GM18909 (cell line): ENCODE results near the gene SOD3.

Experiments
- ATAC-seq: cut with Tn5 transposase; IDR thresholded peaks from one replicate; pipeline ENCODE4 v1.9.1; 2021; ENCODE audit warnings: mild to moderate bottlenecking; ENCODE audit not compliant: unreplicated experiment, poor library complexity

Gene SOD3, protein sequence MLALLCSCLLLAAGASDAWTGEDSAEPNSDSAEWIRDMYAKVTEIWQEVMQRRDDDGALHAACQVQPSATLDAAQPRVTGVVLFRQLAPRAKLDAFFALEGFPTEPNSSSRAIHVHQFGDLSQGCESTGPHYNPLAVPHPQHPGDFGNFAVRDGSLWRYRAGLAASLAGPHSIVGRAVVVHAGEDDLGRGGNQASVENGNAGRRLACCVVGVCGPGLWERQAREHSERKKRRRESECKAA

DNA sequence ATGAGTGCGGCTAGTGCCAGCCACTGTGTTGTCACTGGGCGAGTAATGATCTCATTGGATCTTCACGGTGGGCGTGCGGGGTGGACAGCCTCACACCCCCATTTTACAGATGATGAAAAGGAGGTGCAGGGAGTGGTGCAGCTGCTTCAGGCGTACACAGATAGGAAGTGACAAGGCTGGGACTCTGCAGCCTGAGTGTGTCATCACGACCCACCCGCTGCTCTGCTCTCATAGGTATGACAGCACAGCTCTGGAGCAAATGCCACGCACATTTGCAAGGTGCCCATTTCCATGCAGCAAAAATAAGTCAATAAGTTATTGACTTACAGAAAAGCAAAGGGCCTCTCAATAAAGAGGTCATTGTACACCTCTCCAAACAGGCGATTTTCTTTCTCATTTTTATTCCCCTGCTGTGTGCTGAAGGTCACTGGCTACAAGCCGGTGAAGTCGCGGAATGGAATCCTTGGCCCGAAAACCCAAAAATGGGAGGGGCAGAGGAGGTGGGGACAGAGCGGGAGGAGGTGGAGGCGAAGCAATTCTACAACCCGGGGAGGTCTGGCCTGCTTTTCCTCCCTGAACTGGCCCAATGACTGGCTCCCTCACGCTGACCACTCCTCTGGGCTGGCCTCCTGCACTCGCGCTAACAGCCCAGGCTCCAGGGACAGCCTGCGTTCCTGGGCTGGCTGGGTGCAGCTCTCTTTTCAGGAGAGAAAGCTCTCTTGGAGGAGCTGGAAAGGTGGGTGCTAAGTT, at the start of gene SOD3:
SOD3 (plus strand) TSS at position 658 of the 750 bp plus-strand sequence. CDS start 3,949 bp downstream, outside the sequence.
- ATAC-seq, result no peak

DNA sequence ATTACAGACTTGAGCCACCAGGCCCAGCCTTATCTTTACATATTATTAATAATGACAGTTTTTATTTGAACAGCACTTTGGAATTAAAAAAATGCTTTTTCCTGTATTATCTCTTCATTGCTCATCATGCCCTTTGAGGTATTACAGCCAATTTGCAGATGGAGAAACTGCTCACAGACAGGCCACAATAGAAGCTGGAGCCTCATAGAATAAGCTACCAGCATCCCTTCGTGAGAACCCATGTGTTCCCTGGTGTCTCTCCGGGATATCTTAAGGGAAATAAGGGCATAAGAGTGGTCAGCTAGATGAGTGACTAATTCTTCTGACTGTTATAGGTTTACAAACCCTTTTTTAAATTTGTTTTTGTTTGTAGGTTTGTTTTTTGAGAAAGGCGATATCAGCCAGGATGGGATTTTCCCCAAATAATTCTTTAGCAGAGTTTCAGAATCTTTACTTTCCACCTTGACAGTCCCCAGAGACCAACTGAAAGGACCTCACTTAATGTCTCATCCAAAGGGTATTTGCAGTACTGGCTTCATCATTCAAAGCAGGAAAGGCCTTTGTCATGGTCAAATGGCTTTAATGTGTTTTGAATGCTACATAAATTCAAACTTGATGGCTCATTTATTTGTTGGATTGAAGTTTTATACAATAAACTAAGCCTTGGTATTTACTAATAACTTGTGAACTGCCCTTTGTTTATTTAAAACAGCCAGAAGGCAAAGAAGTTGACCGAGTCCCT, 48.0 kb upstream of the SOD3 start:
- no peak for ATAC-seq

DNA sequence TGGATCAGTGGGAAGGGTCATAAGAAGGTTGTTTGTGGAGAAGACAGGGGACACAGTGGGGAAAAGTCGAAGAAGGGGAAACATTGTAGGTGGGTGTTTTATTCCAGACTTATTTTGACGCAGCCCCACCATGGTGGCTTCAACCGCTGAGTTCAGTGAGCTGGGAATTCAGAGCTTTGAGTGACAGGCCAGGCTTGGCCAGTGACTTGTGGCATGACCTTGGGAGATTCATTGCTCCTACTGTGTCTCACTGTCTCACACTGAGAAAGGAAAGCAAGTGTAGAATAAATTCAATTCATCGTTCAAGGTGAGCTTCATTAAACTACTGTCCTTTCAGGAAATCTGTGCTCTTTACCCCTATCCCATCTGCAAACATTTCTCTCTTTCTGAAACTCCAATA, 47.4 kb upstream of the SOD3 start:
- no peak for ATAC-seq

DNA sequence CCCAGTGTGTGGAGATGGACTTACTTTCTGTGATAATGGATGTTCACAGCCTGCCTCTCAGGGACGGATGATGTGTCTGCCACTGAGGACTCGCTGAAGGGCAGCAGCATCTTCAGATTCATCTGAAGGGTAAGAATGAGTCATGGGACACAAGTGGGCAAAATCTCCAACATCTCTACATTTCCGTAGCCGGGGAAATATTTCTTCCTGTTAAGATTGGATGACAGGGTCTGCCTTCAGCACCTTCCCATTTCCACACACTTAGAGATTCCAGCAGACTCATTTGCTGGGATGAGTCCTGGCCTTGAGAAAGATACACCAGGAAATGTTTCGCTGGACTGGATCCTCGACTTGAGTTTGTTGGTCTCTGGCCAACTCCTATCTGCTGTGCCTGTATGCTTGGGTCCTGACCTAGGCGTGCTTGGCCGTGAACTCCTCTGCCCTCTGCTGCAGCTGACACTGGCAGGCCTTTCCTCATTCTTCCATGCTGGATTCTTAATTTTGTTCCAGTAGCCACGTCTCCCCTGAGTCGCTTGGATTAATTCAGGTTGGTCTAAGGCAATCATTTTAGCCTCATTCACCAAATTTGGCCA, 46.5 kb upstream of the SOD3 start:
- no peak for ATAC-seq

DNA sequence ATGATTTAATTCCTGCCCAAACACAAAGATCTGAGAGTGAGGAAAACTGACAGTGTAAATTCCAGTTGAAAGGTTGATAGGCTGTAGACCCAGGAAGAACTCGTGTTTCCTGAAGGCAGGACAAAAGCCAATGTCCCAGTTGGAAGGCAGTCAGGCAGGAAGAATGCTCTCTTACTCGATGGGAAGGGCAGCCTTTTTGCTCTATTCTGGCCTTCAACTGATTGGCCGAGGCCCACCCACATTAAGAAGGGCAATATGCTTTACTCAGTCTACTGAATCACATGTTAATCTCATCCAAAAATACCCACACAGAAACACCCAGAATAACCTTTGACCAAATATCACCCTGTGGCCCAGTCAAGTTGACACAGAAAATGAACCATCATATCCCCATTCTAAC, 45.3 kb upstream of the SOD3 start:
- no peak for ATAC-seq

DNA sequence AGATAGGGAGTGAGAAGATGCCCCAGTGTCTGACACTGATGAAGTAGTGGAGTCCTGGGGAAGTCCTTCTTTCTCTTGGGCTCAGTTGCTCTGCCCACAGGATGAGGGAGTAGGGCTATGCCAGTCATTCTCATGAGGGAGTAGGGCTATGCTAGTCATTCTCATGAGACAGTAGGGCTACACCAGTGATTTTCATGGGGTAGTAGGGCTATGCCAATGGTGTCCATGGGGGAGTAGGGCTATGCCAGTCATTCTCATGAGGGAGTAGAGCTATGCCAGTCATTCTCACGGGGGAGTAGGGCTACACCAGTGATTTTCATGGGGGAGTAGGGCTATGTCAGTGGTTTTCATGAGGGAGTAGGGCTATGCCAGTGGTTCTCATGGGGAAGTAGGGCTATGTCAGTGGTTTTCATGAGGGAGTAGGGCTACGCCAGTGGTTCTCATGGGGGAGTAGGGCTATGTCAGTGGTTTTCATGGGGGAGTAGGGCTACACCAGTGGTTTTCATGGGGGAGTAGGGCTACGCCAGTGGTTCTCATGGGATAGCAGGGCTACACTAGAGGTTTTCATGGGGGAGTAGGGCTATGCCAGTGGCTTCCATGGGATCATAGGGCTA, 43.3 kb upstream of the SOD3 start:
- no peak for ATAC-seq

DNA sequence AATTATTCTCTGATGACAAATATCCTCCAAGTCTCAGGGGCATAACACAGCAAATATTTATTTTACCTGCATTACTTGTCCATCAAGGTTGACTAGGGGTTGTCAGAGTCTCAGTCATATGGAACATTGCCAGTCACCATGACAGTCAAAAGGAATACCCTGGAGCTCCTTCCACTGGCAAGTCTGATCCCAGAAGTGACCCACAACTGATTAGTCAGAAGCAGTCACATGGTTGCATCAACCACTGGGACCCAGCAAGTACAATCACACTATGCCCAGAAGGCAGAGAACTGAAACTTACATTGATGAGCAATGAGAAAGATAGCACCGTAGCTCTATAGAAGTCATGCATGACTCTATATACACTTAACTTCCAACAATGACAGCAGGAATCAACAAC, 41.9 kb upstream of the SOD3 start:
- peak; percentile 55 for ATAC-seq

DNA sequence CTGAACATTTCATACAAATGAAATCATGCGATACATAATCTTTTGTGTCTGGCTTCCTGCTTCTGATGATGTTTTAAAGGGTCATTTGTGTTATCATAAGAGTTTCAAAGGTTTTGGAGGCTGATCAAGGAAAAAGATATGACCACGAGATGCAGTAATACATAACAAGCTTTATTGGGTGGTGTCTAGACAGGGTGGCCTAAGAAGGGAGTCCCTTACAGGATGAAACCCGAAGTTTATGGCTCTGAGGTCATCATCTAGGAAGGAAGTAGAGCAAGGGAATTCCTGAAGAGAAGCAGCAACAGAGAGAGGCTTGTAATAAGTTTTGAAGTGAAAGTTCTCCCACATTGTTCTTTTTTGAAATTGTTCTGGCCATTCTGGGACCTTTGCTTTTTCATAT, 40.8 kb upstream of the SOD3 start:
- ATAC-seq, result no peak

DNA sequence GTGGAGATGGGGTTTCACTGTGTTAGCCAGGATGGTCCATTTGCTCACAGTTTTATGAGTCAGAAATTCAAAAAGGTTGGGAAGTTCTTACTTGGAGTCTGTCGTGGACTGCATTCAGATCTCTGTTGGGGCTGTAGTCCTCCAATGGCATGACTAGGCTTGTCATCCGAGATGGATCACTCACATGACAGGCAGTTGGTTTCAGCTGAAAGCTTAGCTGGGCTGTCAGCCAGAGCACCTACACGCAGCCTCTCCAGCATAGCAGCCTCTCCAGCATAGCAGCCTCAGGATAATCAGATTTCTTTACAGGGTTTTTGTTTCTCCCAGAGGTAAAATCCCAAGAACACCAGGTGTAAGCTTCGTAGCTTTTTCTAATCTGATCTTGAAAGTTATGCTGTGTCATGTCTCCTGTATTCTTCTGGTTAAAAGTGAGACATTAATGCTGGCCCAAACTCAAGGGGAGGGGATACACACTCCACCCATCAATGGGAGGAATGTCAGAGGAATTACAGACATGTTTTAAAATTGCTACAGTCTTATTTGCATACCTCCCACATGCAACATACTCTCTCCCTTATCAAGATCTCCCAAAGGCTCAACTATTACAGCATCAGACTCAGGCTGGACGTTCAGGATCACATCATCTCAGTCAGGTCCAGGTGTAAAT, 31.6 kb upstream of the SOD3 start:
- ATAC-seq, result no peak

DNA sequence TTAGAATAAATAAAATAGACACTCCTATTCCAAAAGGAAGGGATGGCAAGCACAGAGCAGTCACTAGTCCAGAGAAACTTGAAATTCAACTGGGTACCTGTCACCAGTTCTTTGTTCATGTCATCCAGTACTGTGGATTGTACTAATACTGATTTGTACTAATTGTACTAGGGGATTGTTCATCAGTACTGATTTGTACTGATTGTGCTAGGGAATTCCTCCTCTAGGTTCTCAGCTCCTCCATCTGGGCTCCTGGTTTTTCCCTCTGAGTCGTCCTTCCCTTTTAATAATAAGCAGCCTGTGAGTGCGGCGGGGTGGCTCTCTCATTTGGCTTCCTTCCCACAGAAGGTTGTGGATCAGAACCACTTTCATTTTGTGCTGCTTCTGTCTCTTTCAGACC, 31.0 kb upstream of the SOD3 start:
- ATAC-seq, result no peak

DNA sequence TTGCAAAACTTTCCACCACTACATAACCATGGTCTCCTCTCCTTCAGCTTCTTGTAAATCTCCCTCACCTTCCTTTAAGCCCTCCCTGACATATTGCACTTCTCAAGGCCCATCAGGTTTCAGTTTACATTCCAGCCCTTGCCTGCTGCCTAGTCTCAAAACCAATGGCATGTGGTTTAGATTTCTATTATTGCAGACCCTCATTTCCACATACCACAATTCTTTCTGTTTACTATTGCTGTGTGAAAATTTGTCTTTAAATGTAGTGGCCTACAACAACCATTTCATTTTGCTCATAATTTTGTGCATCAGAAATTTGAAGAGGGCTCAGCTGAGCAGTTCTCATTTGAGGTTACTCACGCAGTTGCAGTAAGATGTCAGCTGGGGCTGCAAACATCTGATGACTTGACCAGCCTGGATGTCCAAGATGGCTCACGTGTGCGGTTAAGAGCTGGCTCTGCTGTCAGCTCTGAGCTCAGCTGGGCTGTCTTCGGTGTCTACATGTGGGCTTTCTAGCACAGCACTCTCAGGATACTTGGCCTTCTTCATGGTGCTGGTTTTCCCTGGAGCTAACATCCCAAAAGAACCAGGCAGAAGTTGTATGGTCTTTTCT, 29.9 kb upstream of the SOD3 start:
- no peak for ATAC-seq

DNA sequence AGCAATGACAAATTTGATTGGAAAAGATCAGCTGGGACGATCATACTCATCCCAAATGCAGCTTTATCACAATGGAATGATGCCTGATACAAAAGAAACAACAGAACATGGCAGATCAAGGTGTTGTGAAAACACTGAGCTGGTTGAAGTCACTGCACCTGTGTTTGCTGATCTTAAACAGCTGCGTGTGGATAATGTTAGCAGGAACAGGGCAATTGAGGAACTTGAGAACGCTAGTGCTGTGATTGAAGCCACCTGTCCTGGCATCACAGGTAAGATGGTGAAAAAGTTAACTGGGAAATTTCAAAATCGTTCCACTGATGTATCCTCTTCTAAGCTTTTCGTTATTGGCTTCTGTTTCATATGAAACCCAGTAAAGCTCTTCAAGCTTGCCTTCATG, 27.4 kb upstream of the SOD3 start:
- peak; percentile 13 for ATAC-seq

DNA sequence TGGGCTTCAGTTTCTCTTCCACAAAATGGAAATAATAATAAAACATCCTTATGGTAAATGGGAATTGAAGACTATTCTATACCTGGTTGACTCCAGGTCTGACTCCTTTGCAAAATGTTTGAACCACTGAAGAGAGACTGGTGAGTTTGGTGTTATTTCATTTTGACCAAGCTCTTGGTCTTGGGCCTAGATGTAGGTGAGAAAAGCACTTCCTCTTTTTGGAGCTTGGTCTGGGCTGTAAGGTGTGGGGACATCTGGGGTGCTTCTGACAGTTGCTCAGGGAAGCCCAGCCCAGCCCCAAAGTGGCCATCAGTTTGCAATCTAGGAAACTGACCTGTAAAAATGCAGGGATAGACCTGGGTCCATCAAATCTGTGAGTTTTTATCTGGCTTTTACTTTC, 26.8 kb upstream of the SOD3 start:
- ATAC-seq, result peak; percentile 81

DNA sequence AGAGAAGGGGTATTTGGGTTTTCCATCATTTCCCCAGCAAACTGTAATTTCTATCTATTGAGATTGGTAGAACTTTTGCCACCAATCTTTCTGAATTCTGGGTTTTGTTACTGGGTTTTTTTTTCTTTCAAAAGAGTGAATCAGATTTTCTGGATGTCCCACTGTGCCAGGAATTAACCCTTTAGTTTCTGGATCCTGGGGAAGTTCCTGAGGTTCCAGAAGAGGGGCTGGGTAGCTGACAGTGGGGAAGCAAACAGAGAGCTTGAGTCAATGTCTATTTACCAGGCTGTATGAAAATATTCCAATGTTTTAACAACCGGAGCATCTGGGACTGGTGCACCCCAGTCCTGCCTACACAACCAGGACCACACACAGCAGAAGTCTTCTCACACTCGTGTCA, 25.8 kb upstream of the SOD3 start:
- ATAC-seq, result peak; percentile 1

DNA sequence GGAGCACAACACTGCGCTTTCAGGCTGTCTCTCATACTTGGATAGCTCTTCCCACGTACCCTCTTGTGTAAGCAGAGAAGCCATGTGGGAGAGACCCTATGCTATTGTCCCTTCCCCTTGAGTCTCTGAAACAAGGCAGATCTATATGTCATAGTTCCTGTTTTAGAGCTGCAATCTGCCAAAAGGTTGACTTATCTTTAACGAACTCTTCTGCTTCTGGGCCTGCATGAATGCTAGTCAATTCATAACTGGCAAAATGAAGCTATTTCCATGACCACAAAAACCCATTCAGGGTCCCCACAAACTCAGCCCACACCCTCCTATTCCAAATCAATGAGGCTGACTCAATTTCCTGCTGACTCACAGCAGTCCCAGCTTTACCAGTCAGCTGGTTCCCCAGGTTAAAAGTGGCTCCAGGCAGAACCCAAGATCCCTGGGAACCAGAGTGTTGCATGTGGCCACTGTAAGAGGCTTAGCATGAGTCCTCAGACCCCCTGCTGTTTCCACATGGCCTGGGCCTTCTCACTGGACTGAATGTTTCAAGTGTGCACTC, 25.3 kb upstream of the SOD3 start:
- ATAC-seq, result peak; percentile 82

DNA sequence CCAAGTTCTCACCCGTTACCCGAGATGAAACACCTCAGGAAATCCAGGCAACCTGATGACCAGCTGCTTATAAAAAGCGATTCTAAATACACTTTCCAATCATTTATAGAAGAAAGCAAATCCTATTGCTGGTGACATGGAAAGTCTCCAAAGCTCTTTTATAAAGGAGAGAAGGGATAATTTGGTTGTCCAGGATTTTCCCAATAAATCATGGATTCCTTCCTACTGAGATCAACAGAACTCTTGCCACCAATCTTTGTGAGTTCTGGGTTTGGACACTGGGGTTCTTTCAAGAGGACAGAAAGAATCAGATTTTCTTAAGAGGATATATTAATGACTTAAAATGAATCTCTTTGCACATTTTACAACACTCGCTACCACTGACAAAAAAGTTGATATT, 24.7 kb upstream of the SOD3 start:
- ATAC-seq, result no peak

DNA sequence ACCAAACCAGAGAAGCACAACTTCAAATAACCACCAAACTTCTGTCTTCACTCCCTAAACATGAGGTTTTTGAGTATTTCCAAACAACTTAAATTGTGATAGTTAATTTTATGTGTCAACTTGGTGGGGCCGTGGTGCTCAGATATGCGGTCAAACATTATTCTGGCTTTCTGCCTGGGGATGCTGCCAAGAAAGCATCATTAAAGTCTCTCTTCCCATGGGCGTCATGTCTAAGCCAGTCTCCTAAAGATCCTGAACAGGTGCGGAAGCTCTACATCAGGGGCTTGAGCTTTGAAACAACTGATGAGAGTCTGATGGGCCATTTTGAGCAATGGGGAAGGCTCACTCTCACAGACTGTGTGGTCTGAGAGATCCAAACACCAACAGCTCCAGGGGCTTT, 24.1 kb upstream of the SOD3 start:
- no peak for ATAC-seq

DNA sequence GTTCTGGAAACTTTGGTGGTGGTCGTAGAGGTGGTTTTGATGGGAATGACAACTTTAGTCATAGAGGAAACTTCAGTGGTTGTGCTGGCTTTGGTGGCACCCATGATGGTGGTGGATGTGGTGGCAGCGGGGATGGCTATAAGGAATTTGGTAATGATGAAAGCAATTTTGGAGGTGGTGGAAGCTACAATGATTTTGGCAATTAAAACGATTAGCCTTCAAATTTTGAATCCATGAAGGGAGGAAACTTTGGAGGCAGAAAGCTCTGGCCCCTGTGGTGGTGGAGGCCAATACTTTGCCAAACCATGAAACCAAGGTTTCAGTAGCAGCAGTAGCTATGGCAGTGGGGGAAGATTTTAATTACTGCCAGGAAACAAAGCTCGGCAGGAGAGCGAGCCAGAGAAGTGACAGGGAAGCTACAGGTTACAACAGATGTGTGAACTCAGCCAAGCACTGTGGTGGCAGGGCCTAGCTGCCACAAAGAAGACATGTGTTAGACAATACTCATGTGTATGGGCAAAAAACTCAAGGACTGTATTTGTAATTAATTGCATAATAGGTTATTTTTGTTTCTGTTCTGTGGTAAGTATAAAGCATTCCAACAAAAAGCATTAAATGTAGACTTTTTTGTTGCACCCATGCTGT, 23.2 kb upstream of the SOD3 start:
- ATAC-seq, result no peak

DNA sequence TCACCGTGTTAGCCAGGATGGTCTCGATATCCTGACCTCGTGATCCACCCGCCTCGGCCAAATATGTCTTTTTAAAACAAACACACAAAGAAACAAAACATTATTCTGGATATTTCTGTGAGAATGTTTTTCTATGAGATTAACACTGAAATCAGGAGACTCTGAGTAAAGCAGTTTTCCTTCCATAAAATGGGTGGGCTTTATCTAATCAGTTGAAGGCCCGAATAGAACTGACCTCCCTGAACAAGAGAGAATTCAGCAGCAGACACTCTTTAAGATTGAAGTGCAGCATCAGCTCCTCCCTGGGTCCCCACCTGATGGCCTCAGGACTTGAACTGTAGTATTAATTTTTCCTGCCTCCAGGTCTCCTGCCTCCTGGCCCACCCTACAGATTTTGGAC, 22.4 kb upstream of the SOD3 start:
- ATAC-seq, result no peak
